Measurements from ENCODE around the gene MAP7.

DNA sequence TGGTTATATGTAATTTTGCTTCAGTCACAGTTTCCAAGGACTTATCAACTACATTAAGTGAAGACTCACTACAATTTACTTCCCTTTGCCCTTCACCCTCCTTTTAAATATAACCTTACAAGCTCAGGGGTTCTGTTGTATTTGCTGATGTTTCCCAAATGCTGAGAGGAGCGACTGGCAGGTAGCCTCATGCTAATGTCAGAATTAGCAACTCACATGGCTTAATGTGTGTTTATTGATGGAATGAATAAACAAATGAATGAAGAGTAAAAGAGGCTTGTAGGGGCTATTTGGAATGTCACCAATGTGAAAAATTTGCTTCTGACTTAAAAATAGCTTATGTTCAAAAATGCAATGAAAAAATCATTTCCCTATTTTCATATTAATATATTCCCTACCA, 41.4 kb upstream of the MAP7 start:
- TF ChIP-seq, protein P1, sequence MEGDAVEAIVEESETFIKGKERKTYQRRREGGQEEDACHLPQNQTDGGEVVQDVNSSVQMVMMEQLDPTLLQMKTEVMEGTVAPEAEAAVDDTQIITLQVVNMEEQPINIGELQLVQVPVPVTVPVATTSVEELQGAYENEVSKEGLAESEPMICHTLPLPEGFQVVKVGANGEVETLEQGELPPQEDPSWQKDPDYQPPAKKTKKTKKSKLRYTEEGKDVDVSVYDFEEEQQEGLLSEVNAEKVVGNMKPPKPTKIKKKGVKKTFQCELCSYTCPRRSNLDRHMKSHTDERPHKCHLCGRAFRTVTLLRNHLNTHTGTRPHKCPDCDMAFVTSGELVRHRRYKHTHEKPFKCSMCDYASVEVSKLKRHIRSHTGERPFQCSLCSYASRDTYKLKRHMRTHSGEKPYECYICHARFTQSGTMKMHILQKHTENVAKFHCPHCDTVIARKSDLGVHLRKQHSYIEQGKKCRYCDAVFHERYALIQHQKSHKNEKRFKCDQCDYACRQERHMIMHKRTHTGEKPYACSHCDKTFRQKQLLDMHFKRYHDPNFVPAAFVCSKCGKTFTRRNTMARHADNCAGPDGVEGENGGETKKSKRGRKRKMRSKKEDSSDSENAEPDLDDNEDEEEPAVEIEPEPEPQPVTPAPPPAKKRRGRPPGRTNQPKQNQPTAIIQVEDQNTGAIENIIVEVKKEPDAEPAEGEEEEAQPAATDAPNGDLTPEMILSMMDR (IDR thresholded peaks at IDR 0.05), result no peak
- no peak for TF ChIP-seq EP300 (IDR thresholded peaks at IDR 0.05)
